Measurements from ENCODE around the gene RHOD.

Gene RHOD

DNA sequence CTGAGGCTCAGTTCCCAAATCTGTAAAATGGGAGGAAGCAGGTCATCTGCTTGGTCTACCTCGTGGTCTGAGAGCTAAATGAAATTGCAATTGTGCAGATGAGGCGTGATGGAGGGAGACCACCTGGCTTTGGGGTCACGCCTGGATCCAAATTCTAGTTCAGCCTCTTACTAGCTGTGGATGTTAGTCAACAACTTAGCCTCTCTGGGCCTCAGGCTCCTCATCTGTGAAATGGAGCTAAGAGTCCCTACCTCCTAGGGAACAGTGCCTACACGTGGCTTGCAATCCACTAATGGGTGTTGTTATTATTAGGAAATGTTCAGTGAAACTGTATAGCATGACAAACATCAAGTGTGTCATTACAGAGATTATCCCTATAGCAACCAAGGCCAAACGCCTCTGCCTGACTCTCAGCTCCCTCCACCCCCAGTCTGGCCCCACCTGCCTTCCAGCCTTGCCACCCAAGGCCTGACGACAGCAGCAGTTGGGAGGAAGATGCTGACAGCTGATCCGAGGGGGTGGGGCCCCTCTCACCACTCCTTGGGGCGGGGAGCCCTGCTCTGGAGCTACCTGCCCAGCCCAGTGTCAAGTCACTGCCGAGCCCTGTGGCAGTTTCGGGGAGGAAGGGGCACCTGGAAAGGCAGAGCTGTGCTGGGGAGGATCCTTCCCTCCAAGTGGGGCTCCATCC, 1.7 kb upstream of the RHOD start:
- TF ChIP-seq POLR2A (IDR thresholded peaks at IDR 0.05; ENCODE audit: low read depth, low read length) (no peak), TAF1 (IDR thresholded peaks at IDR 0.05; ENCODE audit: low read depth, low read length) (no peak), POU2F2 (IDR thresholded peaks at IDR 0.05; ENCODE audit: low read depth, low read length) (no peak), POLR2AphosphoS5 (IDR thresholded peaks at IDR 0.05; ENCODE audit: low read depth, low read length) (no peak), PAX5 (IDR thresholded peaks at IDR 0.05; ENCODE audit: insufficient read depth, low read length, severe bottlenecking) (no peak), SPI1 (IDR thresholded peaks at IDR 0.05; ENCODE audit: low read depth, low read length) (no peak)
- DNase-seq (ENCODE audit: insufficient read length, low spot score) = peak; percentile 59
- FAIRE-seq = peak; percentile 81

DNA sequence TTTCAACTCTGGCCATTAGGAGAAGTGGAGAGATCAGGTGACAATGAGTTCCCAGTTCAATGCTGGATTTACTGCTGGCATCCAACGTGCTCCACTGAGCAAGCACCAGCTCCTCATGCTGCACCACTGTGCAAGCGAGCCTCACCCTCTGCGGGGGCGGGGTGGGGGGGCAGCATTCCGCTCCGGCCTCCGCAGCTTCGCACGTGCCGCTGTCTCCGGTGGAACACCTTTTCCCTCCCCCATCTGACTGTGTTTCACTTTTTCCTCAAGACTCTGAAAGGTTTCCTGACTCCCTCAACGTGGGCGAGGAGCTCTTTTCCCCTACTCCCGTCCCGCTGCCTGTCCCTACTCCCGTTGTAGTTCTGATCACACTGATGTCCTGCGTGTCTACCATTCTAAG, 835 bp upstream of the RHOD start:
- DNase-seq (ENCODE audit: insufficient read length, low spot score) (no peak), FAIRE-seq (peak; percentile 76)
- no peak for TF ChIP-seq POLR2A (IDR thresholded peaks at IDR 0.05; ENCODE audit: low read depth, low read length)
- TF ChIP-seq TAF1 (IDR thresholded peaks at IDR 0.05; ENCODE audit: low read depth, low read length) = no peak

DNA sequence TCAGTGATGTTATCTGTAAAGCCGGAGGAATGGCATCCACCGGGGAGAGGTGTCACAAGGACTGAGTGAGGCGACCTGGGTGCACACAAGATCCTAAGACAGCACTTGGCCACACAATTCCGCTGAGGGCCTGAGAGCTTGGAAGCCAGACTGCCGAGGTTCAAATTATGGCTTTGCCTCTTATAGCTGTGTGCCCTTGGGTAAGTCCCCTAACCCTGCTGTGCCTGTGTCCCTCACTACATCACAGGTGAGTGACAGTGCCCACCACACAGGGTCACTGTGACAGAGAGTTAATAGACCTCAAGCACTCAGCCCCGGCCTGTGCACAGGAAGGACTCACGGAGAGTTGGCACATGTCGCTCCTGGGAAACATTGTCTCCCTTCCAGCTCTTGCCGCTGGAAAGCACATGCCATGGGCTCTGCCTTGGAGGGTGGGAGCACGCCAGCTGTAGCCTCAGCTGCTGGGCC, 592 bp downstream of the RHOD start:
- no peak for FAIRE-seq

DNA sequence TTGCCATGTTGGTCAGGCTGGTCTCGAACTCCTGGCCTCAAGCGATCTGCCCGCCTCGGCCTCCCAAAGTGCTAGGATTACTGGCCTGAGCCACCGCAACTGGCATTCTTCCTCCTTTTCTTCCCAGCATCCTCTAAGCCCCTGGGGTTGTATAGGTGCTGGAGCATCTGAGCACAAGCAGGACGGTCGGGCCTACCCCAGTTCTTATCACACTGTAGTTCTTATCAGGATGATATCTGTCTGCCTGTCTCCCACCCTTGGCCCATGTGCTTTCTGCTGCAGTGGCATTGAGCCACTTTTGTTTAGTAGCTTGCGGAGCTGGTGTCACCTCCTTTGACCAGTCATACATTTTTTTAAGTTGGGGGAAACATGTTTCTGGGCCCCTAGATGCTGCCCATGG, 1.9 kb downstream of the RHOD start:
- no peak for FAIRE-seq
- no peak for DNase-seq (ENCODE audit: insufficient read length, low spot score)
- TF ChIP-seq PAX5 (IDR thresholded peaks at IDR 0.05; ENCODE audit: insufficient read depth, low read length, severe bottlenecking) (no peak), TAF1 (IDR thresholded peaks at IDR 0.05; ENCODE audit: low read depth, low read length) (no peak), POLR2AphosphoS5 (IDR thresholded peaks at IDR 0.05; ENCODE audit: low read depth, low read length) (no peak), POU2F2 (IDR thresholded peaks at IDR 0.05; ENCODE audit: low read depth, low read length) (no peak), SPI1 (IDR thresholded peaks at IDR 0.05; ENCODE audit: low read depth, low read length) (no peak), POLR2A (IDR thresholded peaks at IDR 0.05; ENCODE audit: low read depth, low read length) (no peak)

More for the DNA sequence above, 592 bp downstream of the RHOD start:
- no peak for DNase-seq (ENCODE audit: insufficient read length, low spot score)
- TF ChIP-seq POLR2A (IDR thresholded peaks at IDR 0.05; ENCODE audit: low read depth, low read length) = no peak
- TF ChIP-seq POU2F2 (IDR thresholded peaks at IDR 0.05; ENCODE audit: low read depth, low read length) = no peak
- TF ChIP-seq PAX5 (IDR thresholded peaks at IDR 0.05; ENCODE audit: insufficient read depth, low read length, severe bottlenecking) = no peak
- no peak for TF ChIP-seq TAF1 (IDR thresholded peaks at IDR 0.05; ENCODE audit: low read depth, low read length)
- TF ChIP-seq POLR2AphosphoS5 (IDR thresholded peaks at IDR 0.05; ENCODE audit: low read depth, low read length) = no peak
- no peak for TF ChIP-seq SPI1 (IDR thresholded peaks at IDR 0.05; ENCODE audit: low read depth, low read length)

DNA sequence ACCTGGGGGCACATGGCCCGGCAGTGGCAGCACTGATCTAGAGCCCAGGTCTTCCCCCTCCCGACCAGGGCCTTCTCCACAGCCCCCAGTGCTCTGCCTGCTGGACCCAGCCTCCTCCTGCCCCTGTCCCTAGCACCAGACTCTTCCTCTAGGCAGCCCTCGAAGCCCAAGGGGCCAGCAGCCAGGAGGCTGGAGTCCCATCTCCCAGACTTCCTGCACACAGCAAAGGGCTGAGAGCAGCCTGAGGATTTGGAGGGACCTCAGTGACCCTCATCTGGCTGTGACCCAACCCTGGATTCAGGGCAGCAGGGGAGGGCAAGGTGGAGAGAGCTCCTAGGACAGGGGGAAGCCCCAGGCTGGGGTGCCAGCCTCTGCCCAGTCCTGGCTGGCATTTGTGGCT, 3.0 kb downstream of the RHOD start:
- no peak for FAIRE-seq
- DNase-seq (ENCODE audit: insufficient read length, low spot score) = no peak
- TF ChIP-seq SPI1 (IDR thresholded peaks at IDR 0.05; ENCODE audit: low read depth, low read length) (no peak), POLR2AphosphoS5 (IDR thresholded peaks at IDR 0.05; ENCODE audit: low read depth, low read length) (no peak)

DNA sequence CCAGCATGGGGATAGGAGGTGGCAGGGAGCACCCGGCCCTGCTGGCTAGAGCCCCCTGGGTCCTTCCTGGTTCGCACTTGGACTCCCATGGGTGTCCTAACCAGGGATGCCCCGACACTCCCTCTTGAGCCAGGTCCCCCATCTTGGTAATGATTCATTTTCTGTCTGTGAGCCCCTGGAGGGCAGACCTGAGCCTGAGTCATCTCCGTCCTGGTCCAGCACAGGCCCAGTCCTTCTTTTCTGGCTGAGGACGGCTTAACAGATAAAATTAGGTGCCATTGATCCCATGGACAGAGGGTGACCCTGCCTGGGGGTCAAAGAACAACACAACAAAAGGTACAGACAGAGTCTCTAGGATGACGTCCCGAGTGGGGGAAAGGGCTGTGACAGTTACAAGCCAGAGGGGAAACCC, 3.5 kb downstream of the RHOD start:
- DNase-seq (ENCODE audit: insufficient read length, low spot score) (no peak), FAIRE-seq (no peak)
- TF ChIP-seq PAX5 (IDR thresholded peaks at IDR 0.05; ENCODE audit: insufficient read depth, low read length, severe bottlenecking) = no peak
- no peak for TF ChIP-seq POU2F2 (IDR thresholded peaks at IDR 0.05; ENCODE audit: low read depth, low read length)
- no peak for TF ChIP-seq POLR2A (IDR thresholded peaks at IDR 0.05; ENCODE audit: low read depth, low read length)
- TF ChIP-seq POLR2AphosphoS5 (IDR thresholded peaks at IDR 0.05; ENCODE audit: low read depth, low read length) = no peak
- TF ChIP-seq SPI1 (IDR thresholded peaks at IDR 0.05; ENCODE audit: low read depth, low read length) = no peak
- no peak for TF ChIP-seq TAF1 (IDR thresholded peaks at IDR 0.05; ENCODE audit: low read depth, low read length)

DNA sequence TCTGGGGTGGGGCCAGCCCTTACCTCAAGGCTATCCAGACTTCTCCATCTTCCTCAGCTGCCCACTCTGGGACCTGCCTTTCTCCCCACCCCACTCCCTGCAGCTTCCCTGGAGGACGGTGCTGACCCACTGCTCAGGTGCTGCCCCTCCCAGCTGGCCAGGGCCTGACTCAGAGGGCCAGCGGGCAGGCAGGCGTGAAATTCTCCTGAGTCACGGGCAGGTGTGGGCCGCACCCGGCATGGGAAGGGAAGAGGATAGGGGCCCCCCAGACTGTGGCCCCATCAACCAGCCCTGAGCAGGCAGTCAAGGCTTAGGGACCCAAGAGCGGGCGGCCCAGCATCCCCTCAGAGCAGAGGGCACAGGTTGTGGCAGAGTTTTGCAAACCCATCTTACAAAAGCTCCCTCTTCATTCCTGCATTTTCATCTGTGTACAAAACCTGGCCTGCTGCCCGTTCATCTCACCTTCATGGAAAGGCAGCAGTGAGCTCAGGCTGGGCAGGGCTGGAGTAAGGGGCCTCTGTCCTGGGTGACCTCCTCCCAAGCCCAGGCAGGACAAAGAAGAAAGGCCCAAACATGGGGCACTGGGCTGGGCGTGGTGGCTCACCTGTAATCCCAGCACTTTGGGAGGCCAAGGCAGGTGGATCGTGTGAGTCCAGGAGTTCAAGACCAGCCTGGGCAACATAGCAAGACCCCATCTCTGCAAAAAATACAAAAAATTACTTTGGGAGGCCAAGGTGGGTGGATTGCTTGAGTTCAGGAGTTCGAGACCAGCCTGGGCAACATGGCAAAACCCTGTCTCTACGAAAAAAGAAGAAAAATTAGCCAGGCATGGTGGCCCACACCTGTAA, 6.1 kb downstream of the RHOD start:
- FAIRE-seq = no peak
- TF ChIP-seq POLR2A (IDR thresholded peaks at IDR 0.05; ENCODE audit: low read depth, low read length) = no peak
- no peak for TF ChIP-seq POU2F2 (IDR thresholded peaks at IDR 0.05; ENCODE audit: low read depth, low read length)
- DNase-seq (ENCODE audit: insufficient read length, low spot score) = no peak

DNA sequence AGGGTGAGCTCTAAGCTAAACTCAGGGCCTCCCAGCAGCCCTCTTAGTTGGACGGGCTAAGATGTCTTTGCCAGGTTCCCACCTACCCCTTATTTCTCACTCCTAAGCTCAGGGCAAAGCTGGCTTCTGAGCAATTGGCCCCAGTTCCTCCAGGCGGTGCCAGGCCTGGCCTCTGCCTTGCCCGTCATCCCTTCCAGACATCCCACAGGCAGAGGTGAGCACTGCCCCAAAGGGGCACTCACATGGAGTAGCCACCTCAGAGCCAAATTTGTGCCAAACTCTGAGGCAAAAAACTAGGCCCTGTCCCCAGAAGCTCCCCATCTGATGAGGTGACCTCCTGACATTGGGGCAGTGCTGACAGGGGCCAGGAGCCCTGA, 9.7 kb downstream of the RHOD start:
- TF ChIP-seq POU2F2 (IDR thresholded peaks at IDR 0.05; ENCODE audit: low read depth, low read length) = no peak
- no peak for TF ChIP-seq POLR2A (IDR thresholded peaks at IDR 0.05; ENCODE audit: low read depth, low read length)
- no peak for TF ChIP-seq POLR2AphosphoS5 (IDR thresholded peaks at IDR 0.05; ENCODE audit: low read depth, low read length)
- no peak for TF ChIP-seq SPI1 (IDR thresholded peaks at IDR 0.05; ENCODE audit: low read depth, low read length)
- TF ChIP-seq PAX5 (IDR thresholded peaks at IDR 0.05; ENCODE audit: insufficient read depth, low read length, severe bottlenecking) = no peak
- no peak for TF ChIP-seq TAF1 (IDR thresholded peaks at IDR 0.05; ENCODE audit: low read depth, low read length)
- DNase-seq (ENCODE audit: insufficient read length, low spot score) = no peak
- no peak for FAIRE-seq

DNA sequence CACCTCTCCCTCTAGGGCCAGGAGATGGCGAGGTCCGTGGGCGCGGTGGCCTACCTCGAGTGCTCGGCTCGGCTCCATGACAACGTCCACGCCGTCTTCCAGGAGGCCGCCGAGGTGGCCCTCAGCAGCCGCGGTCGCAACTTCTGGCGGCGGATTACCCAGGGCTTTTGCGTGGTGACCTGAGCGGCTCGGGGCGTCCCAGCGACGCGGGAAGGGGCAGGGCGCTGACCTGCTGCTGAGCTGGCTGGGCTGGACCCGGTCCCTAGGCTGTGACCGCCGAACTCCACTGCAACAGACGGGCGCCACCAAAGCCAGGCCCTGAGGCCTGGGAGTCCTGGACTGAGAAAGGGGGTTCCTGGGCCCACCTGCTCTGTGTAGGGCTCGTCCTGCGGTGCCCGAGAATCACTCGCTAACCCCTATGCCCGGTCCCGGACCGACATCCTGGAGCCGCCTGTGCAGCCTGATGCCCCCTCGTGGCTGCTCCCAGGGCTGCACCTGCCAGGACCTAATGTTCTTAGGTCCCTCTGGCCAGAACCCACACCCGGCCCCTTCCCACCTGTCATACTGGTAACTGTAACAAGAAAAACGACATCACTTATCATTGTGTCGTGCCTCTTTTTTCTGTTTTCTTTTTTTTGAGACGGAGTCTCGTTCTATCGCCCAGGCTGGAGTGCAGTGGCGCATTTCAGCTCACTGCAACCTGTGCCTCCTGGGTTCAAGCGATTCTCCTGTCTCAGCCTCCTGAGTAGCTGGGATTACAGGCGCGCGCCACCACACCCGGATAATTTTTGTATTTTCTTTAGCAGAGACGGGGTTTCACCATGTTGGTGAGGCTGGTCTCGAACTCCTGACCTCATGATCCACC, 15.0 kb downstream of the RHOD start:
- FAIRE-seq (peak; percentile 51), DNase-seq (ENCODE audit: insufficient read length, low spot score) (peak; percentile 94)
- no peak for TF ChIP-seq POLR2A (IDR thresholded peaks at IDR 0.05; ENCODE audit: low read depth, low read length)
- no peak for TF ChIP-seq PAX5 (IDR thresholded peaks at IDR 0.05; ENCODE audit: insufficient read depth, low read length, severe bottlenecking)
